MCF 10A (cell line): ENCODE results near the gene MBIP. TPM values are rescaled to one million over a fixed set of nuclear protein-coding genes. Genes with fewer than 3 reads are reported as not detected.

Source experiments
- BruUV-seq: library from RNA; stranded (reverse); fragments of 400-500 nt; replicated peaks from 2 replicates; lab custom pipeline; 2021; lab: Mats Ljungman, UMichigan
- CTCF ChIA-PET: fragments of 300-600 bp; sonication (Branson Sonifier 250); formaldehyde crosslinking; extraction: SDS; loops from one replicate; lab custom pipeline; 2021; ENCODE audit warnings: antibody characterized with exemption, inconsistent platforms; lab: Yijun Ruan, JAX
- POLR2A ChIA-PET: fragments of 300-600, 350-650 bp; sonication (Branson Sonifier 250); formaldehyde crosslinking; extraction: SDS; loops from one replicate; lab custom pipeline; 2020; ENCODE audit warnings: antibody characterized with exemption, inconsistent platforms; lab: Yijun Ruan, JAX
- DNase-seq: peaks from one replicate; pipeline ENCODE4 v3.0.0-alpha.2; 2018; ENCODE audit not compliant: unreplicated experiment
- H3K27ac Mint-ChIP-seq: one replicate; pipeline ENCODE4 v1.8.0; 2022; ENCODE audit warnings: mild to moderate bottlenecking, low read depth, mixed read lengths; ENCODE audit not compliant: unreplicated experiment
- H3K27me3 Mint-ChIP-seq: one replicate; pipeline ENCODE4 v1.8.0; 2022; ENCODE audit warnings: mixed read lengths; ENCODE audit not compliant: insufficient read depth, unreplicated experiment
- H3K36me3 Mint-ChIP-seq: one replicate; pipeline ENCODE4 v1.8.0; 2022; ENCODE audit warnings: mild to moderate bottlenecking, moderate library complexity, mixed read lengths; ENCODE audit not compliant: insufficient read depth, unreplicated experiment
- H3K4me1 Mint-ChIP-seq: one replicate; pipeline ENCODE4 v1.8.0; 2022; ENCODE audit warnings: mixed read lengths; ENCODE audit not compliant: insufficient read depth, unreplicated experiment
- H3K4me3 Mint-ChIP-seq: one replicate; pipeline ENCODE4 v1.8.0; 2022; ENCODE audit warnings: mild to moderate bottlenecking, moderate library complexity, mixed read lengths; ENCODE audit not compliant: unreplicated experiment
- H3K9me3 Mint-ChIP-seq: one replicate; pipeline ENCODE4 v1.8.0; 2022; ENCODE audit warnings: mixed read lengths; ENCODE audit not compliant: unreplicated experiment
- intact Hi-C: fragments of 100-400 bp; cut with micrococcal nuclease; formaldehyde crosslinking; loops from 2 replicates; pipeline ENCODE4 v1.14.1; 2022
- total RNA-seq: library from RNA; stranded (reverse); gene quantifications from 2 replicates; pipeline ENCODE4 v1.2.3, GENCODE V29; 2022
- TF ChIP-seq, protein P1 (sequence below): fragments of 200-600 bp; IDR thresholded peaks from one replicate; pipeline ENCODE4 v1.8.0; 2022; ENCODE audit warnings: antibody characterized with exemption, mild to moderate bottlenecking; ENCODE audit not compliant: unreplicated experiment

MBIP gene
- total RNA-seq, 1 experiment from 2014 or later, result 20.9 TPM

DNA sequence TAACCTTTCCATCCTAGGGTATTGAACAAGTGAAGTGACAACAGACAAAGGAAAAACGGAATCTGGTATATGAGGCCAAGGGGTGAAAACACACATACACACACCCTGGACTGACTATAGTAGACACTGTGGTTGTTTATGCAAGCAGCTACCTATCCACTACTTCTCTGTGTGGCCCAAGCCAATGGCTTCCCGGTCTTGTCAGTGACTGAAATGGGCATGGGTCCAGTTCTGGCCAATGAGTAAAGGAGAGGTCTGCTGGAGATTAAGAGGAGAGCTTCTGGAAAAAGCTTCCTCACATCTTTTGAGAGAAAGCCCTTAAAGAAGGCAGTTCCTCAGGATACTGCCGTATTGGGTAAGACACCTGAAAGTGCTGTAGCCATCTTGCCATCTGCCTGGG is 19.3 kb downstream of the MBIP start:
- TF ChIP-seq, protein P1, sequence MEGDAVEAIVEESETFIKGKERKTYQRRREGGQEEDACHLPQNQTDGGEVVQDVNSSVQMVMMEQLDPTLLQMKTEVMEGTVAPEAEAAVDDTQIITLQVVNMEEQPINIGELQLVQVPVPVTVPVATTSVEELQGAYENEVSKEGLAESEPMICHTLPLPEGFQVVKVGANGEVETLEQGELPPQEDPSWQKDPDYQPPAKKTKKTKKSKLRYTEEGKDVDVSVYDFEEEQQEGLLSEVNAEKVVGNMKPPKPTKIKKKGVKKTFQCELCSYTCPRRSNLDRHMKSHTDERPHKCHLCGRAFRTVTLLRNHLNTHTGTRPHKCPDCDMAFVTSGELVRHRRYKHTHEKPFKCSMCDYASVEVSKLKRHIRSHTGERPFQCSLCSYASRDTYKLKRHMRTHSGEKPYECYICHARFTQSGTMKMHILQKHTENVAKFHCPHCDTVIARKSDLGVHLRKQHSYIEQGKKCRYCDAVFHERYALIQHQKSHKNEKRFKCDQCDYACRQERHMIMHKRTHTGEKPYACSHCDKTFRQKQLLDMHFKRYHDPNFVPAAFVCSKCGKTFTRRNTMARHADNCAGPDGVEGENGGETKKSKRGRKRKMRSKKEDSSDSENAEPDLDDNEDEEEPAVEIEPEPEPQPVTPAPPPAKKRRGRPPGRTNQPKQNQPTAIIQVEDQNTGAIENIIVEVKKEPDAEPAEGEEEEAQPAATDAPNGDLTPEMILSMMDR, result no peak
- no TSS peak for BruUV-seq
- no peaks in the 10 kb centered on the region for H3K27me3 Mint-ChIP-seq
- ChIA-PET CTCF (interaction anchor here (1.6 kb wide), 1 partner anchor 231 kb away, joined by 5 read pairs; no protein-coding TSS in a partner anchor), POLR2A (interaction anchor here (0.8 to 1.7 kb wide), 3 partner anchors 9 to 31 kb away, joined by 3 to 6 read pairs (median 3); no protein-coding TSS in a partner anchor)
- intact Hi-C loops, result no loop called here
- DNase-seq, result no peak
- no peaks in the 10 kb centered on the region for H3K9me3 Mint-ChIP-seq
- no peaks in the 10 kb centered on the region for H3K4me1 Mint-ChIP-seq
- H3K27ac Mint-ChIP-seq, result no peak overlapping the region
- H3K4me3 Mint-ChIP-seq, result no peak overlapping the region
- H3K36me3 Mint-ChIP-seq, result peaks cover 73% of the 10 kb centered on the region

GRCh38 chr14:36300337-36300736 is 20.1 kb downstream of the MBIP start:
- BruUV-seq, result no TSS peak
- CTCF ChIA-PET, result no interaction called here
- intact Hi-C loops, result no loop called here

DNA sequence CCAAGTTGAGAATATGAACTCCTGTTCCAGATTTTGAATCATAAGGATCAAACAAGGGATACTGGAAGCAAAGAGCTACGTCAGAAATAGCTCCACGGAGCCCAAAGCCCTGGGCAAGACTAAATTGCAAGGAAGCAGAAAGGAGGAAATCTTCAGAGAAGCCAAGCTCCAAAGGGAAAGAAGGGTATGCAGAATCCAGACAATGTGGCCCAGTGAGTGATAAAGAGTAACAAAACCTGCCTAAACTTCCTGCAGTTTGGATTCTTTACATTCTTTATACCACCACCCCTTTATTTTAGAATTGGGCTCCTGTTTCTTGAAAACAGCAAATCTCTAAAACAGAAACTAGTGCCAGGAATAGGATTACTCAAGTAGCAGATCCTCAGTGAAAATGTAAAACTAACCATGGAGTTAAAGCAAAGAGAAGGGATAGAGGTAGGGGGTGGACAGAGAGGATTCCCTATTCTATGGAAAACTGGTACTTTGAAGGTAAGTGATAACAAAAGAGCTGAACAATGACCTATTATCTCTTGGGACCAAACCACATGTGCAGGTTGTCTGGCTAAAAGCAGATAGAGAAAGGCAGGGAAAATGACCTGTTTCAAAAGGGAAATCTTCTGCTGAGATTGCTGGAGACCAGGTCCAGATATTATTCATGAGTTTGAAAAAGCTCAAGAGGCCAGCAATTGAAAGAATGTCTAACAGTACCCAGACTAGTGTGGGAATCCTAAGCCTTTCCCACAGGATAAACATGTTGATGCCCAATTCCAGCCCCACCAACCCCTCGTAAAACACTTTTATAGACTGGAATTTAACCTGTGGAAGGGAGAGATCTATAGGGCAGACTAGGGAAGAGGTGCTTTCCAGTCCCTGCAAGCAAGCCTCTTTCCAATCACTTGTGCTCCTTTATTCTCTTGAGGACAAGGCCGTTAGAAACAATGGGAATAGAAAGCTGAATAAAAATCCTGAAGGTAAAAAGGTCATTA is 24.5 kb downstream of the MBIP start:
- Mint-ChIP-seq H3K36me3 (peaks cover 54% of the 10 kb centered on the region), H3K9me3 (no peaks in the 10 kb centered on the region), H3K4me3 (no peak overlapping the region), H3K27me3 (no peaks in the 10 kb centered on the region), H3K27ac (no peak overlapping the region), H3K4me1 (no peaks in the 10 kb centered on the region)
- TF ChIP-seq, protein P1, result no peak
- CTCF ChIA-PET, result interaction anchor here (1.2 kb wide), 1 partner anchor 224 kb away, joined by 4 read pairs; no protein-coding TSS in a partner anchor
- intact Hi-C loops, result no loop called here
- POLR2A ChIA-PET, result interaction anchor here (1.5 to 3.2 kb wide), 2 partner anchors 9 to 80 kb away, joined by 4 to 7 read pairs; no protein-coding TSS in a partner anchor
- DNase-seq, result no peak
- no TSS peak for BruUV-seq

More at GRCh38 chr14:36300337-36300736, 20.1 kb downstream of the MBIP start:
- peaks cover 70% of the 10 kb centered on the region for H3K36me3 Mint-ChIP-seq
- H3K9me3 Mint-ChIP-seq, result no peaks in the 10 kb centered on the region
- H3K27me3 Mint-ChIP-seq, result no peaks in the 10 kb centered on the region
- no peaks in the 10 kb centered on the region for H3K4me1 Mint-ChIP-seq
- TF ChIP-seq, protein P1, result no peak
- POLR2A ChIA-PET, result interaction anchor here (0.9 to 1.0 kb wide), 2 partner anchors 9 to 10 kb away, joined by 3 read pairs; no protein-coding TSS in a partner anchor
- no peak overlapping the region for H3K27ac Mint-ChIP-seq
- H3K4me3 Mint-ChIP-seq, result no peak overlapping the region
- DNase-seq, result no peak

DNA sequence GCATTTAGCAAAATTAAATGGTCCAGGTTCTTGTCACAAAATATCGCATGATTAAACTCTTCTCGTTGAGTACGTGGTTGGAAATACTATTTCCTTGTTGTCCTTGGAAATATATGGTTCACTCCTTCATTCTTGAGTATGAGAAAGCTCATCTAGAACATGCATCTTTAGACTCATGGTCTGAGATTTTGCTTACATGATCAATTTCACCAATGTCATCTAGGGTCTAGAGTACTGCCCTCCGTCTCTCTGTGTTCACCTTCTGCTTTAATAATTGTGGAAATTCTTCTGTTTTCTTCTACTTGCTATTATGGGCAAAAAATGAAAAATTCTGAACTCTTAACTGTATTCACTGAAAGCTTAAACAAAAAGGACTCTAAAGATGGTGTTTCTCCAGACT is 25.9 kb downstream of the MBIP start:
- no peak overlapping the region for H3K27ac Mint-ChIP-seq
- no peak for DNase-seq
- intact Hi-C loops, result no loop called here
- H3K27me3 Mint-ChIP-seq, result no peaks in the 10 kb centered on the region
- H3K9me3 Mint-ChIP-seq, result no peaks in the 10 kb centered on the region
- H3K4me1 Mint-ChIP-seq, result no peaks in the 10 kb centered on the region
- no TSS peak for BruUV-seq
- CTCF ChIA-PET, result interaction anchor here (0.6 to 0.8 kb wide), 2 partner anchors 416 to 1176 kb away, joined by 3 read pairs; no protein-coding TSS in a partner anchor
- no peak overlapping the region for H3K4me3 Mint-ChIP-seq
- POLR2A ChIA-PET, result interaction anchor here (0.6 to 3.2 kb wide), 6 partner anchors 11 to 695 kb away, joined by 3 to 7 read pairs (median 4); no protein-coding TSS in a partner anchor
- H3K36me3 Mint-ChIP-seq, result peaks cover 45% of the 10 kb centered on the region
- TF ChIP-seq, protein P1, result no peak
